NCI-H146 (cell line): ENCODE measurements around the gene FIZ1.
A peak's percentile ranks its signal among the peaks of the same experiment; 100 is the strongest.
"Not testable (repeated sequence)": the region's sequence is repeated elsewhere in the genome, so short reads cannot be mapped to it uniquely, and the experiment has no call there.

Source experiments
- DNase-seq: peaks from one replicate; lab custom pipeline; 2025; lab: John Stamatoyannopoulos, UW

The FIZ1 gene

DNA sequence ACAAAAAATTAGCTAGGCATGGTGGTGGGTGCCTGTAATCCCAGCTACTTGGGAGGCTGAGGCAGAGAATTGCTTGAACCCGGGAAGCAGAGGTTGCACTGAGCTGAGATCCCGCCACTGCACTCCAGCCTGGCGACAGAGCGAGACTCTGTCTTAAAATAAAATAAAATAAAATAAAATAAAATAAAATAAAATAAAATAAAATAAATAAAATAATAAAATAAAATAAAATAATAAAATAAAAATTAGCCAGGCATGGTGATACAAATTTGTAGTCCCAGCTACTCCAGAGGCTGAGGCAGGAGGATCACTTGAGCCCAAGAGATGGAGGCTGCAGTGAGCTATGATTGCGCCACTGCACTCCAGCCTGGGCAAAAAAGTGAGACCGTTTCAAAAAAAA is 25.4 kb downstream of the FIZ1 start:
- not testable (repeated sequence) for DNase-seq

DNA sequence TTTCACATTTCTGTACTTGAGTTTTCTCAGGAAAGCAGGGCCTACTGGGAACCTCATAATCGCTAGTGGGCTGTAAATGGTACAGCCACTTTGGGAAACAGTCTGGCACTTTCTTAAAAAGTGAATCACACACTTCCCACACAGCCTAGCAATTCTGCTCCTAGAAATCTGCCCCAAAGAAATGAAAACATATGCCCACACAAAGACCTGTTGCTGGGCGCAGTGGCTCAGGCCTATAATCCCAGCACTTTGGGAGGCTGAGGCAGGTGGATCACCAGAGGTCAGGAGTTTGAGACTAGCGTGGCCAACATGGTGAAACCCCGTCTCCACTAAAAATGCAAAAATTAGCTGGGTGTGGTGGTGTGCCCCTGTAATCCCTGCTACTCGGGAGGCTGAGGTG is 29.8 kb downstream of the FIZ1 start:
- not testable (repeated sequence) for DNase-seq

DNA sequence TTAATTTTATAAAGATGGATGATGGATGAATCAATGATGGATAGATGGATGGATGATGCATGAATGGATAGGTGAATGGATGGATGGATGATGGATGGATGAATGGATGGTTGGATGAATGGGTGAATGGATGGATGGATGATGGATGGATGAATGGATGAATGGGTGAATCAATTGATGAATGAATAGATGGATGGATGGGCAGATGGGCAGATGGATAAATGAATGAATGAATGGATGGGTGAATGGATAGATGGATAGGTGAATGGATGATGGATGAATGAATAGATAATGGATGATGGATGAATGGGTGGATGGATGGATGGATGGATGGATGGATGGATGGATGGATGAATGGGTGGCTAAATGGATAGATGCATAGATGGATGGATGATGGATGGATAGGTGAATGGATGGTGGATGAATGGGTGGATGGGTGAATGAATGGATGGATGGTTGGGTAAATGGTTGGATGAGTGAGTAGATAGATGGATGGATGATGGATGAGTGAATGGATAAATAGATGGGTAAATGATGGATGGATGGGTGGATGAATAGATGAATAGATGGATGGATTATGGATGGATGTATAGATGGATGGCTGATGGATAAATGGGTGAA is 31.5 kb downstream of the FIZ1 start:
- DNase-seq: no peak

DNA sequence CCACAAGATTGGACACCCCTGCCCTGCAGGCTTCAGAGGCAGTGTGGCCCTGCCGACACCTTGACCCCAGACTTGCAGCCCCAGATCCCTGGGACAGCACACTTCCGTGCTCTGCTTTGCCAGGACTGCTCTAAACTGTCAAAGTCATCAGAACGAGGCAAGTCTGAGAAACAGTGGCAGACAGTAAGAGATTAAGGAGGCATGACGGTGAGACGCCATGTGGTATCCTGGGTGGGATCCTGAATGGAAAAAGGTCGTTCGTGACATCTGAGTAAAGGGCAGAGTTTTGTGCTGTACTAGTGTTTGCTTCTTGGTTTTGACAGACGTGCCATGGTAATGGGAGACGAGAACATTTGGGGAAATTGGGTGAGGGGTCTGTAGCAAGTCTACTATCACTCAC is 32.5 kb downstream of the FIZ1 start:
- DNase-seq: no peak

DNA sequence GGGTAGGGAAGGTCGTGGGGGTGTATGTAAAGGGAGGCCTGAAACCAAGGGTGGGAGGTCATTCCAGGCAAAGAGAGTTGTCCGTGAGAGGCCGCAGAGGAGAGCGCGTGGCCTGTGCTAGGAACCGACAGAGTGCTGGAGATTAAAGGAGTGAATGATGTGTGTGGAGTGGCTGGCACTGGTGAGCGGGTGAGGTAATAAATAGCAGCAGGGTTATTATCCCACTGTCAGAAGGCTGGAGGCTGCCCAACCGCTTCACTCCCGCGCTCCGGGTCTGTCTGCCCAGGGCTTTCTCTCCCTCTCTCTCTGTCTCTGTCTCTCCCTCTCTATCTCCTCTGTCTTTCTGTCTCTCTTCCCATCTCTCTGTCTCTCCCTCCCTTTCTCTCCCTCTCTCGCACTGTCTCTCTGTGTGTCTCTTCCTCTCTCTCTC is 36.0 kb downstream of the FIZ1 start:
- no peak for DNase-seq

DNA sequence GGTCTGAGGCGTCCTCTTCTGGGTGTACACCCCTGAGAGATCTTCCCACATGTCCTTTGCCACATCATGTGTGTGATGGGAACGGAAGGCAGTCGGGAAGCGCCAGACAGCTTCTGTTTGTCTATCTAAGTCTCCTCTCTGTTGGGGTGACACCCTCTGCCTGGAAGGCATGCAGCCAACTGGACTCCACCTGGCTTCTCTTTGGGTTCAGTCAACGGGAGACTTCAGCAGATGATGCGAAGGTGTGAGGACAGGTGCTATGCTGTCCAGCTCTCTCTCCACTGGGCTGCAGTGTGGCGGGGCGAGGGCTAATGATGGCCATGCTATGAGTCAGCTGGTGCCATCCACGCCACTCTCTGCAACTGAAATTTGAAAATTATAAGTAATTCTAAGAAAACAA is 39.6 kb downstream of the FIZ1 start:
- peak; percentile 75 for DNase-seq

DNA sequence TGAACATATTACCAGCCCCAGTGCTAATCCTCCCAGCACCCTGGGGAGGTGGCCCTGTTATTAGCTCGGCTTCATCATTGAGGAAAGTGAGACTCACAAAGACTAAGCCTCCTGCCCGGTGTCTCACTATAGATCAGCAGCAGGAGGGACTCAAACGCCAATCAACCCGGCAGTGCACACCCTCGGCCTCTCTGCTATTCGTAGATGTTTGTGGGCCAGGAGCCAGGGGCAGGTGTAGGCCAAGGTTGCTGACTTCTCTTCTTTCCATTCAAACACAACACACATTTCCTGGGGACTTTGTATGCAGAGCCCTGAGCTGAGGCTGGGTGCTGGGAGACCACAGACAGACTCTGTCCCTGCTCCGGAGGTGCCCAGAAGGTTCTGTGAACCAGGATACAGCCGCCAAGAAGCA is 44.6 kb downstream of the FIZ1 start:
- DNase-seq: peak; percentile 89

DNA sequence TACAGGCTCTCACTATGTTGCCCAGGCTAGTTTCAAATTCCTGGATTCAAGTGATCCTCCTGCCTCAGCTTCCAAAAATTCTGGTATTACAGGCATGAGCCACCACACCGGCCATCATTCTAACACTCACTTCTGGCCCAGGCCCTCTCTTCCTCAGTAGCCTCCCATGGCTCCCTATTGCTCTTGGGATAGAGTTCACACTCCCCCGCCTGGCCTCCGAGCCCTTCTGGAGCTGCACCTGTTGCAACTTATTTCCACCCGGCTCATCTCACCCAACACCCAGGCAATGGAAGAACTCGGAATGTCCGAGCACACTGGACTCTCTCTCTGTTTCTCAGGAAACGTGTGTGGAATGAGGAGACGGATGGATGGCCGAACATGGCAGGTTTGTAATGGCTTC is 45.0 kb downstream of the FIZ1 start:
- no peak for DNase-seq

DNA sequence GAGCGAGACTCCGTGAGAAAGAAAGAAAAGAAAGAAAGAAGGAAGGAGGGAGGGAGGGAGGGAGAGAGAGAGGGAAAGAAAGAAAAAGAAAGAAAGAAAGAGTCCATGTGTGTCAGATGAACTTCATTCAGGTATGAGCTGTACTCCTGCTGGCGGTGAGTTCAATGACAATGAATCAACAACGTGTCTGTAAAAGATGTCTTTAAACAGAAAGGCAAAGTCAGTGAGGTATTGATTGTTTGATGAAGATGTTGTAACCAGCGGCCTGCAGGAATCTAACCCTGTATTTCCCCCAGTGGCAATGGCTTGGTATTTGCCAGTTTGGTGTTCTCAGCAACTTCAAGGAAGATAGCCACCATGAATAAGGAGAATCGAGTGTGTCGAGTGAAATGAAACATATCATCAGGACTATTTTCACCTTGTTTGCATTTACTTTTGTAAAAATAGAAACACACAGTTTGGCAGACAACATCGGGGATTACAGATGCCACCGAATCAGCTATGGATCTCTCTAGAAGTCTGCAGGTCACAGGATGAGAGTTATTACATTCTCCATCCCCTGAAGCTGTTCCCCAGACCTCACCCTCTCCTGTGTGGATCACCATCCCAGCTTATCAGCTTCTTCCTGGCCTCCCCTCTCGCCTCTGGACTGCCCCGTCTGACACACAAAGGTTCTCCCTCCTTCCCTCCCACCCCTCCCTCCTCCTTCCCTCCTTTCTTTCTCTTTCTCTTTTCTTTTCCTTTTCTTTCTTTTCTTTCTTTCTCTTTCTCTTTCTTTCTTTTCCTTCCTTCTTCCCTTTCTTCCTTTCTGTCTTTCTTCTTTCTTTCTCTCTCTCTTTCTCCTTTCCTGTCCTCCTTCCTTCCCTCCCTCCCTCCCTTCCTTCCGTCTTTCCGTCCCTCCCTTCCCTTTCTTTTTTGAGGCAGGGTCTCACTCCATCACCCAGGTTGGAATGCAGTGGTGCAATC is 45.8 kb downstream of the FIZ1 start:
- no peak for DNase-seq

DNA sequence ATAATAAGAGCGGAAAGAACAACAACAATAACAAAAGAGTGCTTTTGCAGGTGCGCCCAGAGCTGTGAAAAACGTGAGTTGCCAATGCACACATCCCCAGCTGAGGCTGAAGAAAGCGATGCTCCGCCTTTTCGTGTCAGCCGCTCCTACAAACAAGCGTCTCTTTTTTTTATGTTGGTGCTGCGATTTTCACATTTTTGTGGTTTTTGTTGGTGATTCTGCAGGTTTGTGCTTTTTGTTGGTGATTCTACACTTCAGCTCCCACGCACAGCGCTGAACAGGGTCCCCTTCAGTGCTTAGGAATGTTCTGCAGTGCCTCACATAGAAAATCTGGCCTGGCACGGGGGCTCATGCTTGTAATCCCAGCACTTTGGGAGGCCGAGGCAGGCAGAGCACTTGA is 46.7 kb downstream of the FIZ1 start:
- DNase-seq: no peak

DNA sequence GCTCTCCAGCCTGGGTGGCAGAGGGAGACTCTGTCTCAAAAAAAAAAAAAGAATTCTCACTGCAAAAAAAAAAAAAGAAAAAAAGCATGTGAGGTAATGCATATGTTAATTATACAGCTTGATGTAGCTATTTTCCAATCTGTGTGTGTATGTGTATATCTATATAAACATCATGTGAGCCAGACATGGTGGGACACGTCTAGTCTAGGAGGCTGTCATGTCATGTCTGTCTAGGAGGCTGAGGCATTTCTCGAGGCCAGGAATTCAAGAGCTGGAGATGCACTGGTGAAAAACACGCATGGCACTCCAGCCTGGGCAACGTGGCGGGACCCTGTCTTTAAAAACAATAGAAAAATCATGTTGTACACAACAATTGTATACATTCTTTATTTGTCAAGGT is 47.1 kb downstream of the FIZ1 start:
- DNase-seq: no peak

DNA sequence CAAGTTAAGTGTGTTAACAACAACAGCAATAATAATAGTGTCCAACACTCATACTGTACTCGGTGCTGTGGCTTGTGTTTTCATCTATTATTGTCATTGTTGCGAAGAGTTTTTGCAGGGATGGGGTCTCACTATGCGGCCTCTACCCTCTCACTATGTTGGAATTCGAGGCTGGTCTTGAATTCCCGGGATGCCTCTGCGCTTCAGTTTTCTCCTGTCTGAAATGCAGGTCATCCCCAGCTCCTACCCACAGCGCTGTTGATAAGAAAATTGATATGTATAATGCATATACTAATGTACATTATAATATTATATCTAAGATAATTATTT is 49.0 kb downstream of the FIZ1 start:
- DNase-seq: no peak

DNA sequence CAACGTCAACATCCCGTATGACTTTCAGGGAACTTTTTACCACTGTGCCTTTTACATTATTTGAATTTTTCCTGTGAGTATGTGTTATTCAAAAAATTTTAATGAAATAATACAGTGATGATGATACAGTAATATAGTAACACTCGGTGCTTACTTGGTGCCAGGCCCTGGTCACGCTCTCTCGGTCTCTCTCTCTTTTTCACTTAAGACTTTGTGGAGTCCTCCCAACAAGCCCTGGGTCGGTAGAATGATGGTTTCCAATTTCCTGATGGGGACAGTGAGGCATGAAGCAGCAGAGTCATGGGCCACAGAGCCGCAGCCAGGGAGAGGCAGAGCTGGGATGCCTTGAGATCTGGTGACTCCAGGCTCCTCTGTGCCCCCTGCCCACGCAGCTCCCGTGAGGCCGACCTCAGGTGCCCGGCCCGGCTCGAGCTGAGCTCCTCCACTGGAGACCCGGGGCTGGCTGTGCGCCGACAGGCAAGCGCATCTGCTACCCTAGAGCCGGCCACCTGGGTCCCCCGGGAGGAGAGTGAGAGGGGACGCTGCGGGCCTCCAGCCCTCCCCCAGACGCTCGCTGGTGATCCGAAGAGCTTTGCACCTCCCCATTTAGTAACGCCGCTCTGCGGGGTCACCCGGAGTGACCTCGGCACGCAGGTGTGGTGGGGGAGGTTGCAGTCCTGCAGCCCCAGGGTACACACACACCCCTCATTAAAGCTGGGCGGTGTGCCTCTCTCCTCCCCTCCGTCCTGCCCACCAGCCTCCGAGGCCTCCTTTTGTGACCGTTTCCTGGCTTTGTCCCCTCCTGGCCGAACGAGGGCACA is 49.6 kb downstream of the FIZ1 start:
- DNase-seq: peak; percentile 86

DNA sequence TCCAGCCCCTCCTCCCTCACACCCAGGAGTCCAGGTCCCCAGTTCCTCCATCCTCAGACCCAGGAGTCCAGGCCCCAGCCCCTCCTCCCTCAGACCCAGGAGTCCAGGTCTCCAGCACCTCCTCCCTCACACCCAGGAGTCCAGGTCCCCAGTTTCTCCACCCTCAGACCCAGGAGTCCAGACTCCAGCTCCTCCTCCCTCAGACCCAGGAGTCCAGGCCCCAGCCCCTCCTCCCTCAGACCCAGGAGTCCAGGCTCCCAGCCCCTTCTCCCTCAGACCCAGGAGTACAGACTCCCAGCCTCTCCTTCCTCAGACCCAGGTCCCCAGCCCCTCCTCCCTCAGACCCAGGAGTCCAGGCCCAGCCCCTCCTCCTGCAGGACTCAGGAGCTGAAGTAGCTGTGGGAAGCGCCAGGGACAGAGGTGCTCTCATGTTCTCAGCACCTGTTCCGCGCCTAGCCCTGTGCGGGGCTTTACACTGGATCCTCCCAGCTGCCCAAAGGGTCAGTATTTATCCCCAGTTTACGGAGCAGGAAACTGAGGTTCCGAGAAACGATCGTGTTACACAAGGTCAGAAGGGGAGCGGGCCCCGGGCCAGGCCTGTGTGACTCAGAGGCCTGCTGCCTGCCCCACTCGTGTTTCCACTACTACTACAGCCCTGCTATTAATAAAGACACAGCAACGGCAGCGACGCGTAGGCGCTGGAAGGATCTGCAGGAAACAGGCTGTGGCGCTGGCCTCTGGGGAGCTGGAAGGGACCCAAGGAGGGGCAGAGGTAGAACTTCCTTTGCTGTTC is 52.3 kb downstream of the FIZ1 start:
- DNase-seq: no peak

DNA sequence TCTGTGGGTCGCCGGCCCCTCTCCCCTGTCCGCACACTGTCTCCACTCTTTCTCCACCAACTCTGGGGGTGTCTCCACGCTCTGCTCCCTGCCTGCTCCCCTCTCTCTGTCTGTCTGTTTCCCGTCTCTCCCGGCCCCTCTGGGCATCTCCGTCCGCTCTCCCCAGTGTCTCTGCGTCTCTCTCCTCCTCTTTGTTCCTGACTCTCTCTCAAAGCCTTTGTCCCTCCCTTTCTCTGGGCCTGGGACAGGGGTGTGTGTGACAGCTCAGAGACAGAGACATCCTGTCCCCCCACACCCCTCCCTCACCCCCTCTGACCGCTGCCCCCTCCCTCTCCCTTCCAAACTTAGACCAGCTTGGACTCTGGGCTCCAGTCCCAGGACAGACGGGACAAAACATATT is 53.3 kb downstream of the FIZ1 start:
- DNase-seq: no peak

DNA sequence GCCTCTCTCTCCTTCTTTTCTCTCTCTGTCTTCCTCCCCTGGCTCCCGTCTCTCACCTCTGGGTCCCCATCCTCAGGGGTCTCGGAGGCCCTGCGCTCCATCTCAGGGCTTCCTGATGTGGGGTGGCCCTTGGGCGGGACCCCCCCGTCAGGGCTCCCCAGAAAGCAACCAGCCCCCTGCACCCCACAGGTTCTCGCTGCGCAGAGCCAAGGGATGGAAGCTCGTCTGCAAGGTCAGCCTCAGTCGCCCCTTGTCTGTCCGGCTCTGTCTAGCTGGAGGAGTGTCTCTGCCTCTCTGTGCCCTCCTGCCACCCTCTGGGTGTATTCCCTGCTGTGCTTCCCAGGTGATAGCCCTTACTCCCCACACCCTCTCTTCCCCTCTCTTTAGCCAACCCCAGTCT is 53.9 kb downstream of the FIZ1 start, which contains the start of gene SBK3:
Gene SBK3, minus strand, starts transcription at position 101 of the 400 bp plus-strand sequence. Its CDS starts 0 bp downstream, at position 101.
- DNase-seq: no peak

DNA sequence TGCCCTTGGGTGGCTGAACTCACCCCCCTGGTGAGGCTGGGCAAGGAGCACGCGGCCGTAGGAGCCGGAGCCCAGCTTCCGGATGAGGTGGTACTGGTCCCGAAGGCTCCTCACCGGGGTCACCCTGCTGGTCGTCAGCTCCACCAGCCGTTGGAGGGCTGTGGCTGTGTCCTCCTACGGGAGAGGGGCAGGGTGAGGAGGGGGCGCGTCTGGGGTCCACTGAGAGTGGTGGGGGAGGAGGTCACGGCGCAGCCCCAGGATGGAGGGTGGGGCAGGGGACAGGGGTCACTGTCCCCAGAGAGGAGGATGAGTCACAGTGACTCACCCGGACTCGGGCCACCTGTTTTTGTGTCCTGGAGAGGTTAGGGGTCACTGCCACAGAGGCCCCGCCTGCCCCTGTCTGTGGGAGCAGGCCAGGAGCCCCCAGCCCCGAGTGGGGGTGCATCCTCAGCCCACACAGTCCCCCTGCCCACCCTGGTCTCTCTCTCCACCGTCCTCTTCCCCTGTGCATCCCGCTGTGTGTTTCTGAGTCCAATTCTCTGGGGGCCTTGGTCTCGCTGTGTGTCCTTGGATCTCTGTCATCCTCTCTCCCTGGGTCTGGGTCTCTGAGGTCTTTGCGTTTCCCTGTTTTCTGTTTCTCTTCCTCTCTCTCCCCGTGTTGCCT is 54.4 kb downstream of the FIZ1 start:
- DNase-seq: no peak

DNA sequence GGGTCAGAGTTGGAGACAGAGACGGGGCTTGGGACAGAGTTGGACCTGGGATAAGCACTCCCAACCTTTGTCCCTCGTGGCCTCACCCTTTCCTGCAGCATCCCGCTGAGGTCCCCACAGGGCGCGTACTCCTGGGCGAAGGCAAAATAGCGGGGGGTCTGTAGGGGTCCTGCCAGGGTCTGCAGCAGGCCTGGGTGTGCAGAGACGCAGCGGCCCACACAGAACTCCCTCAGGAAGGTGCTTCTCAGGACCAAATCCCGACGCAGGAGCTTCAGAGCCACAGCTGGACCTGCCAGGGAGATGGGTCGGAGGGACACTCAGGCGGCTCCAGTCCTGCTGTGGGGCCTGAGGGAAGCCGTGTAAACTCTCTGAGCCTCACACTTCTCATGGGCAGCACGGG is 55.3 kb downstream of the FIZ1 start:
- DNase-seq: no peak

DNA sequence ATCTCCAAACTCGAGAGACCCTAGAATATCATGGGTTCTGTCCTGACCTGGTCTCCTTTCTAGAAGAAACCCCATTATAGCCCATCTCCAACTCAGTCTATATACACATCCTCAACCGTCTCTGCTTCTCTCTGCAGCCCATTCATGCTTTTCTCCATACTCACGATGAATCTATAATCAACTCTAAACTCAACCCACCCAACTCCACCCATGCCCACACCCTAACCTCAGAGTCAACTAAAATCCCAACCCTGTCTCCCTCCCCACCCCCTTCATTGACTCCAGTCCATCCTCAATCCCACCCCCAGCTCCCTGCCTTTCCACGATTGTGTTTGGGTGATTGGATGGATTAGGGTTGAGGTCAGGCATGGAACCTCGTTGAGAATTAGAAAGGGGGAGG is 55.8 kb downstream of the FIZ1 start:
- DNase-seq: no peak

DNA sequence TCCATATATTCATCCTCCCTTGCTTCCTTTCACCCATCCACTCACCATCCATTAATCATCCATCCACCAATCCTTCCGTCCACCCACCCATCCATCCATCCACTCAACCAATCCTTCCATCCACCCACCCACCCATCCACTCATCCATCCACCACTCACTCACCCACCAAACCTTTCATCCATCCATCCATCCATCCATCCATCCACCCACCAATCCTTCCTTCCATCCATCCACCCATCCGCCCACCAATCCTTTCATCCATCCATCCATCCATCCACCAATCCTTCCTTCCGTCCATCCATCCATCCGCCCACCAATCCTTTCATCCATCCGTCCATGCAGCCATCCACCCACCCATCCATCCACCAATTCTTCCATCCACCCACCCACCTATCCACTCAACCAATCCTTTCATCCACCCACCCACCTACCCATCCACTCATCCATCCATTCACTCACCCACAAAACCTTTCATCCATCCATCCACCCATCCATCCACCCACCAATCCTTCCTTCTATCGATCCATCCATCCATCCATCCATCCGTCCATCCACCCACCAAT is 56.9 kb downstream of the FIZ1 start:
- no peak for DNase-seq
